Activated CD8-positive, alpha-beta T cell treated with anti-CD3 and anti-CD28 coated beads, Interleukin-2, amount 10 ng/mL, durations not matched to agents 7 days and 5 days (primary cell): ENCODE measurements around the gene DIABLO. TPM values are rescaled to one million over a fixed set of nuclear protein-coding genes. Genes with fewer than 3 reads are reported as not detected.

Experiments used
- ATAC-seq: fragments of 150-1000 bp; cut with Tn5 transposase; one replicate; pipeline ENCODE4 v1.10.0; 2021; ENCODE audit warnings: moderate library complexity
- CTCF ChIA-PET: fragments of 350-600 bp; sonication (Branson Sonifier 250); formaldehyde crosslinking; loops from one replicate; lab custom pipeline; 2021; ENCODE audit warnings: antibody characterized with exemption; lab: Charles Lee
- POLR2A ChIA-PET: fragments of 350-600 bp; sonication (Branson Sonifier 250); formaldehyde crosslinking; loops from one replicate; lab custom pipeline; 2021; ENCODE audit warnings: antibody characterized with exemption; lab: Charles Lee
- DNase-seq: peaks from one replicate; pipeline ENCODE4 v3.0.0-alpha.2; 2020
- H3K27ac Mint-ChIP-seq: one replicate; pipeline ENCODE4 v1.8.0; 2021; ENCODE audit warnings: mild to moderate bottlenecking, mixed read lengths
- H3K27me3 Mint-ChIP-seq: one replicate; pipeline ENCODE4 v1.8.0; 2021; ENCODE audit warnings: low read depth, mixed read lengths
- H3K36me3 Mint-ChIP-seq: one replicate; pipeline ENCODE4 v1.8.0; 2021; ENCODE audit warnings: low read depth, mixed read lengths
- H3K4me1 Mint-ChIP-seq: one replicate; pipeline ENCODE4 v1.8.0; 2021; ENCODE audit warnings: low read depth, mixed read lengths
- H3K4me3 Mint-ChIP-seq: one replicate; pipeline ENCODE4 v1.8.0; 2021; ENCODE audit warnings: mild to moderate bottlenecking, mixed read lengths
- H3K9me3 Mint-ChIP-seq: one replicate; pipeline ENCODE4 v1.8.0; 2022; ENCODE audit warnings: mixed read lengths; ENCODE audit not compliant: insufficient read depth
- total RNA-seq, 2 experiments: library from RNA; stranded (reverse); gene quantifications; one replicate each; pipeline ENCODE4 v1.2.3, GENCODE V29; 2021

The DIABLO gene
- total RNA-seq, 2 experiments from 2014 or later, result 43.5 to 47.1 TPM

DNA sequence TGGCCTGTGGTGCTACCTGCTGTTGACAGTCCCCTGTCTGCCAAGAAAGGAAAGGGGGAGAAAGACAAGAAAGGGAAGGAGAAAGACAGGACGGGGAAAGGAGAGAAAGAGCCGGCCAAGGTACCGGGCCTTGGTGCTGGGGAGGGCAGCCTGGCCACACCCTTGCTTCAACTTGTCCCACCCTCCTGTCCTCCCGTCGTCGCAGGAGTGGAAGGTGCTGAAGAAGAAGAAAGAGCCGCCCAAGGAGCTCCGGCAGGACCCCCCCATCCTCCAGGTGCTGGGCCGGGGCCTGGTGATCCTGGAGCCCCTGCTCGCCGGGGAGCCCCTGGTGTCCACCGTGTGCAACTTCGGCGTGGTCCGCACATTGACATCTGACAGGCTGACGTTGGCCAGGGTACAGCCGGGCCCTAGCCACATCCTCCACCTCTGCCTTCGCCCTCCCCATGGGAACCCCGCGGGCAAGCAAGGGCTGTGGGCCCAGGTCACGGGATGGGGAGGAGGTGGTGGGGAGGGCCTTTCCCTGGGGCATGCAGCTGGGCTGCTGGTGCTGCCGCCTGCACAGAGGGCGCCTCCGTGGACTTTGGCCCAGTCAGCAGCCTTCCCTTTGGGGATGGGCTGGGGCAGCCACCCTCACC lies 25.2 kb downstream of the DIABLO start:
- H3K4me3 Mint-ChIP-seq, result no peak overlapping the region
- ChIA-PET POLR2A (interaction anchor here (0.6 kb wide), 1 partner anchor 51 kb away, joined by 3 read pairs; no protein-coding TSS in a partner anchor), CTCF (no interaction called here)
- no peak for ATAC-seq
- peaks cover 15% of the 10 kb centered on the region for H3K4me1 Mint-ChIP-seq
- H3K9me3 Mint-ChIP-seq, result no peaks in the 10 kb centered on the region
- peaks cover 32% of the 10 kb centered on the region for H3K27me3 Mint-ChIP-seq
- DNase-seq, result no peak
- H3K36me3 Mint-ChIP-seq, result no peaks in the 10 kb centered on the region
- H3K27ac Mint-ChIP-seq, result no peak overlapping the region

DNA sequence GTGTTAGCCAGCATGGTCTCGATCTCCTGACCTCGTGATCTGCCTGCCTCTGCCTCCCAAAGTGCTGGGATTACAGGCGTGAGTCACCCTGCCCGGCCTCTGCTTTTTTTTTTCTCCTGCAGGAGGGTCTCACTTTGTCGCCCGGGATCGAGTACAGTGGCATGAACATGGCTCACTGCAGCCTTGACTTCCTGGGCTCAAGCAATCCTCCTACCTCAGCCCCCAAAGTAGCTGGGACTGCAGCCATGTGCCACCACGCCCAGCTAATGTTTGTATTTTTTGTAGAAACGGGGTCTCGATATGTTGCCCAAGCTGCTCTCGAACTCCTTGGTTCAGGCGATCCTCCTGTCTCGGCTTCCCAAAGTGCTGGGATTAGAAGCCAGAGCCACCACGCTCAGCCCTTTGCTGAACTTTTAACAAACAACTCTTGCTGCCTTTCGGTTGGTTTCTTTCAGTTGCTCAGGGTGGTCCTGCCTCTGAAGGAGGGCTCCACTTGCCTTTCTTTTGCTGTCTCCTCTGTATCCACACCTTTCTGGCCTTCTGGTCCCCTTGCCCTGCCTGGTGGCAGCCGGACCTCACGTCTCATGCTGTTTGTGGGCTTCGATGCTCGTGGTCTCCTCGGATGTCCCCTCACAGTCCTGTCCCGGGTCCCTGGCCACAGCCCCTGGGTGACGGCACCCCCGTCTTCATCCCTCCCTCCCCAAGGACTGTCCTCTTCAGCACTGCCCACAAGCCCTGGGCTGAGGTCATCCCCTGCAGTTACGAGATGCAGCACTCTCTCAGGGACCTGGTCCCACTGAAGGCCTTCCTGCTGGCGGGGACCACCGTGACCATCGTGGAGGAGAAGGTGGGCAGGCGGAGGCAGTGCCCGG lies 26.1 kb downstream of the DIABLO start:
- H3K27me3 Mint-ChIP-seq, result peaks cover 29% of the 10 kb centered on the region
- ChIA-PET POLR2A (interaction anchor here (0.6 kb wide), 1 partner anchor 52 kb away, joined by 3 read pairs; no protein-coding TSS in a partner anchor), CTCF (no interaction called here)
- no peak overlapping the region for H3K4me3 Mint-ChIP-seq
- H3K27ac Mint-ChIP-seq, result no peak overlapping the region
- ATAC-seq (no peak), DNase-seq (no peak)
- H3K4me1 Mint-ChIP-seq, result peaks cover 10% of the 10 kb centered on the region
- no peaks in the 10 kb centered on the region for H3K36me3 Mint-ChIP-seq
- no peaks in the 10 kb centered on the region for H3K9me3 Mint-ChIP-seq

DNA sequence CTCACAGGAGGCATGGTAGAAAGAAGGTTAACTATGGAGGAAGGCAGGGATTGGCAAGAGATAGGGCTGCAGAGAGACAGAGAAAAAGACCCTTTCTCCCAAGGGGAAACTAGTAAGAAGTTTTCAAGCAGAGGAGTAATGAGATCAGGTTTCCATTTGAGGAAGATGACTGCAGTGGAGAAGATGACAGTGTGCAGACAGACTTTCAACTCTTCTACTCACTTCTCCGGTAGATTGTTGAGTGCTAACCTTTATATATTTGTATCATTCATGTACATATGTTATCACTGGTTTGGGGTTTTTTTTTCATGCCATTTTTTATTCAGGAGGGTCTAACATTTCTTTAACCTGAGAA lies 28.3 kb downstream of the DIABLO start:
- POLR2A ChIA-PET, result no interaction called here
- Mint-ChIP-seq H3K4me1 (no peaks in the 10 kb centered on the region), H3K36me3 (no peaks in the 10 kb centered on the region), H3K4me3 (no peak overlapping the region), H3K27ac (peak overlapping the region; percentile 9), H3K9me3 (no peaks in the 10 kb centered on the region), H3K27me3 (peaks cover 23% of the 10 kb centered on the region)
- no peak for DNase-seq
- CTCF ChIA-PET, result no interaction called here
- ATAC-seq, result no peak

GRCh38 chr12:122195405-122195804 lies 30.4 kb downstream of the DIABLO start:
- no peaks in the 10 kb centered on the region for H3K9me3 Mint-ChIP-seq
- ATAC-seq, result no peak
- no peaks in the 10 kb centered on the region for H3K4me1 Mint-ChIP-seq
- ChIA-PET CTCF (interaction anchor here (0.8 to 1.0 kb wide), 3 partner anchors 36 to 191 kb away, joined by 3 to 5 read pairs (median 3); no protein-coding TSS in a partner anchor), POLR2A (no interaction called here)
- no peaks in the 10 kb centered on the region for H3K36me3 Mint-ChIP-seq
- H3K4me3 Mint-ChIP-seq, result no peak overlapping the region
- no peak for DNase-seq
- peaks cover 19% of the 10 kb centered on the region for H3K27me3 Mint-ChIP-seq
- H3K27ac Mint-ChIP-seq, result no peak overlapping the region

DNA sequence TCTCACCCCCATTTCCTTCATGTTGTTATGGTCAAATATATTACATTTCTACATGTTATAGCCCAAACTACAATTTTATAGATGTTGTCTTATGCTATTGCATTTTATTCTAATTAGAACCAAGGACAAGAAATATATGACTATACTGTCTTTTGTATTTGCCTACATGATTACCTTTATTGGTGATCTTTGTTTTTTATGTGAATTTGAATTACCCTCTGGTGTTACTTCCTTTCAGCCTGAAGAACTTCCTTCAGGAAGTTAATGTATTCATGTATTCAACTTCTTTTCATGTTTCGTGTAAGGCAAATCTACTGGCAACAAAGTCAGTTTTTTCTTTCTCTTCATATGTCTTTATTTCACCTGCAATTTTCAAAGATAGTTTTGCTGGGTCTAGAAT lies 31.0 kb downstream of the DIABLO start:
- ATAC-seq (no peak), DNase-seq (no peak)
- Mint-ChIP-seq H3K27ac (no peak overlapping the region), H3K4me1 (no peaks in the 10 kb centered on the region), H3K27me3 (peaks cover 15% of the 10 kb centered on the region), H3K36me3 (no peaks in the 10 kb centered on the region), H3K9me3 (no peaks in the 10 kb centered on the region), H3K4me3 (no peak overlapping the region)
- ChIA-PET POLR2A (no interaction called here), CTCF (interaction anchor here (1.7 kb wide), 1 partner anchor 140 kb away, joined by 5 read pairs; no protein-coding TSS in a partner anchor)

- ChIA-PET POLR2A (interaction anchor here (0.5 kb wide), 1 partner anchor 200 kb away, joined by 5 read pairs; no protein-coding TSS in a partner anchor), CTCF (interaction anchor here (2.0 to 2.7 kb wide), 3 partner anchors 31 to 62 kb away, joined by 5 to 14 read pairs (median 13); no protein-coding TSS in a partner anchor)
- Mint-ChIP-seq H3K27ac (no peak overlapping the region), H3K4me3 (no peak overlapping the region), H3K9me3 (no peaks in the 10 kb centered on the region), H3K4me1 (no peaks in the 10 kb centered on the region), H3K27me3 (peaks cover 11% of the 10 kb centered on the region), H3K36me3 (no peaks in the 10 kb centered on the region)
- DNase-seq (no peak), ATAC-seq (no peak)
Observed at GRCh38 chr12:122192441-122192840, 33.4 kb downstream of the DIABLO start.

DNA sequence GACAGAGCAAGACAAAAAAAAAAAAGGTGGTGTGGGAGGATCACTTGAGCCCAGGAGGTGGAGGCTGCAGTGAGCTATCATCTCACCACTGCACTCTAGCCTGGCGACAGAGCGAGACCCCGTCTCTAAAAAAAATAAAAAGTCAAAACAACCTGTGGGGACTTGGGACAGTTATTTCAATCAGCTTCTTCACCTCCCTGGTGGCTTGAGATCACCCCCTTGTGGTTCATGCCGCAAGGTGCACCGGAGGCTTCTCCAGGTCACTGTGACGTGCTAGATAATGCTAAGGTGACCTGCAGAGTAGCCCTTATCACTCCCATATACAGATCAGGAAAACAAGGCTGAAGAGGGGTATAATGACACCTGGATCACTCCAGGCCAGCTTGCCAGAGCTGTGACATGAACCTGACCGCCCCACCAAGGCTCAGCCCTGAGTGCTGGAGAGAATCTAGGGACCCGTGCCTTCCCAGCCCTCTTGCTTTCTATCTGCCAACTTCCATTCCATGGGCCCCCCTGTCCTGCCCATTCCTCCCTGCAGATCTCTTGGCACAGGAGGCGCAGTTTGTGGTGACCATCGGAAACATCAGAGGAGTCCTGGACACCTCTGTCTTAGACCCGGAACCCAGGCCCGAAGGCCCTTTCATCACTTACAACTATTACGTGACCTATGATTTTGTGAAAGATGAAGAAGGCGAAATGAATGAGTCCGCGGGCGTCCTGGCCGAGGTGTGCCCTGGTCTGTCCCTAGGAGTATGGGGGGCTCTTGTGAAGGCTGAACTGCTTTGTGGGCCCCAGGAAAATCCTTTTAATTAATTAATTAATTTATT lies 34.8 kb downstream of the DIABLO start:
- no peaks in the 10 kb centered on the region for H3K36me3 Mint-ChIP-seq

DNA sequence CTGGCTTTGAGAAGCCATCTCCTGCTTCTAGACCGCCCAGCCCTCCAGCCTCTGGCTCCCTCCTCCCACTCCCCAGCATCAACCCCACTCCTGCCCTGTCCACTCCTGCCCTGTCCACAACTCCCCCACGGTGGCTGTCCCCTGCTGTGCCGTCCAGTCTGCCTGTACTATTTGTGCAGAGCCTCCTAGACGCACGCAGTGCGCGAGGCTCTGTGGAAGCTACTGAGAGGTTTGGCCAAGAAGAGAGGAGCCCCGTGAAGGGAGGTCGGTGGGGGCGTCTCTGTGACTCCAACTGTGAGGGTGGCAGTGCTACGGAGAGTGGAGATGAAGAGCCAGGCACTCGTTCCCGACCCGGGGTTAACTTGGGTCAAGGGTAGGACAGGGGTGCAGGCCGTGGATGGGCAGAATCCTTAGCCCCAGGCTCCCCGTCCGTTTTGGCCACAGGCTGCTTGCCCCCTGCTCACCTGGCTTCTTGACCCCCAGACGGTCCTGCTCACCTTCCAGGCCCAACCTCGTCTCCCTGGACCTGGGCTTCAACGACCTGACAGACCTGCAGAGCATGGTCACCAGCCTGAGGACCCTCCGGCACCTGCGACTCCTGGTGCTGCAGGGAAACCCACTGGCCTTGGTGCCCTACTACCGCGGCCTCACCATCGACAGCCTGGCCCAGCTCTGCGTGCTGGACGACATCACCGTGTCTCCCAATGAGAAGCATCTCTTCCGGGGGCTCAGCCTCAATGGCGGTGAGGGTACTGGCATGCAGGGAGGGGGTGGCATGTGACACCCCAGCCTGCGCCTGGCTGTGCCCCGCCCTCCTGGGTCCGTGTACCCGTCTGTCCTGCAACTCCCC lies 36.0 kb downstream of the DIABLO start:
- no peak for DNase-seq
- CTCF ChIA-PET, result interaction anchor here (0.7 to 2.8 kb wide), 16 partner anchors 17 to 273 kb away, joined by 3 to 21 read pairs (median 3); no protein-coding TSS in a partner anchor
- ATAC-seq, result no peak
- Mint-ChIP-seq H3K4me3 (no peak overlapping the region), H3K27ac (no peak overlapping the region), H3K9me3 (no peaks in the 10 kb centered on the region), H3K36me3 (no peaks in the 10 kb centered on the region), H3K27me3 (peaks cover 5% of the 10 kb centered on the region), H3K4me1 (peaks cover 4% of the 10 kb centered on the region)
- POLR2A ChIA-PET, result no interaction called here

More for the DNA sequence above, 34.8 kb downstream of the DIABLO start:
- ATAC-seq (peak; percentile 88), DNase-seq (peak; percentile 83)
- ChIA-PET POLR2A (no interaction called here), CTCF (interaction anchor here (0.7 to 2.8 kb wide), 18 partner anchors 17 to 274 kb away, joined by 3 to 21 read pairs (median 4); no protein-coding TSS in a partner anchor)
- H3K4me3 Mint-ChIP-seq, result no peak overlapping the region
- no peaks in the 10 kb centered on the region for H3K9me3 Mint-ChIP-seq
- H3K4me1 Mint-ChIP-seq, result no peaks in the 10 kb centered on the region
- H3K27ac Mint-ChIP-seq, result no peak overlapping the region
- H3K27me3 Mint-ChIP-seq, result peaks cover 7% of the 10 kb centered on the region

- Mint-ChIP-seq H3K27me3 (peaks cover 7% of the 10 kb centered on the region), H3K4me1 (peaks cover 19% of the 10 kb centered on the region), H3K27ac (no peak overlapping the region), H3K9me3 (no peaks in the 10 kb centered on the region), H3K4me3 (no peak overlapping the region), H3K36me3 (no peaks in the 10 kb centered on the region)
- ChIA-PET POLR2A (no interaction called here), CTCF (no interaction called here)
- ATAC-seq (no peak), DNase-seq (no peak)
Observed at GRCh38 chr12:122187466-122187865, 38.4 kb downstream of the DIABLO start.

GRCh38 chr12:122185494-122186082 lies 40.3 kb downstream of the DIABLO start:
- H3K27me3 Mint-ChIP-seq, result peaks cover 9% of the 10 kb centered on the region
- ChIA-PET CTCF (no interaction called here), POLR2A (no interaction called here)
- no peaks in the 10 kb centered on the region for H3K9me3 Mint-ChIP-seq
- DNase-seq (no peak), ATAC-seq (no peak)
- no peaks in the 10 kb centered on the region for H3K36me3 Mint-ChIP-seq
- H3K4me1 Mint-ChIP-seq, result peaks cover 20% of the 10 kb centered on the region
- no peak overlapping the region for H3K4me3 Mint-ChIP-seq
- no peak overlapping the region for H3K27ac Mint-ChIP-seq
